ENCODE results near the gene NEK6. TPM values are rescaled to one million over a fixed set of nuclear protein-coding genes. Genes with fewer than 3 reads are reported as not detected.

The NEK6 gene
- total and polyA plus RNA-seq, 2 donors: 28.1 to 38.3 TPM

DNA sequence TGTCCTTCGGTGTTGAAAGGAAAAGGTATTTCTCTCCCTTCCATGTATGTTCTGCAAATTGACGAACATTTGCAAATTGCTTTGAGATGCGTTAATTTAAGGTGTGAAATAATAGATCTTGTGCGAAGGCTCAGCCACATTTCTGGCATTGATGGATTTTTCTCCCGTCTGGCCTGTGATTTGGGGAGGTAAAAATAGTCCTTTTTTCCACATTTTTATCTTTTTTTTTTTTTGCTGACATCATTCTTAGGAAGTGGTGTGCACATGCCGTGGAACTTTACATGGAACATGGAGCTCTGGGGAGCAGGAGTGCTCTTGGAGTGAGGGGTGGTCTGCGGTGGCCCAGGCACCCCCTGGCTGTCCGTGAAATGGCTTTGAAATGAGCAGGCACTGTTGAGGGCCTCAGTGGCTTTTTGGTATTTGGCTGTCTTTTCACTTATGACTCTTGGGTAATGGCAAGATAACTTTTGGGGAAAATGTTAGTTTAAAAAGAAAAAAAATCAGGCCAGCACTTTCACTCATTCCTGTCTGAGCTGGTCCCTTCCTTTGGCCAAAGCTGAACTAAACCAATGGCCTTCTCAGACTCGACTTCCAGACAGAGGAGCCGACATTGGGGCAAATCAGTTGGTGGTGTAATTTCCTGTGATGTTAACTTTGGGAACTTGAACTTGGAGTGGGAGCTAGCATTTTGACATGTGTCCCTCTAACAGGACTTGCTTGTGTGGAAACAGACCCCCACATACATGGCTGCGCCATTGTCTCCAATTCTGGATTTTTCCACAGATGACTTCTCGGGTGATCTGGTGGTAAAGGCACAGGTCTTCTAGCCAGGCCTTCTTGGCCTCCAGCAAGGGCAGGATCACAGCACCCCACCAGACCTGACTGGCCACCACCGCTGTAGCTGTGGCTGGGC is 4.2 kb downstream of the NEK6 start:
- Histone ChIP-seq H3K36me3 (ENCODE audit: insufficient read depth) (no peaks in the 10 kb centered on the region), H3K4me3 (ENCODE audit: low read depth, low read length) (no peak overlapping the region), H3K27ac (ENCODE audit: low read depth) (peak overlapping the region; percentile 46), H3K4me1 (ENCODE audit: insufficient read depth) (peaks cover 2% of the 10 kb centered on the region)
- 73% methylated on average over 13 of the region's 13 CpGs for WGBS
- DNase-seq (ENCODE audit: extremely low spot score): no peak

DNA sequence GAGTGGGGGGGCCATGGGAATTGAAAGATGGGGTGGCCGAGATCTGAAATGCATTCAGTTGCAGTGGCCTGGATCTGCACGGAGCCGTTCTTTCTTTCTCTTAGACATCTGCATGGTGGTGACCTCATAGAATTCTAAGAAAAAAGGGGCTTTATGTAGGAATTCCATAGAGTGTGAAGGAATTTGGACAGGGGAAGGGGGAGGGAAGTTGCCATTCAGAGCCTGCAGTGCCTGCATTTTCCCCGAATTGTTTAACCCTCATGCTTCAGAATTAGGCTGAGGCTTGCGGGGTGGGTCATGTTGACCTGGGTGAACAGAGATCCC is 4.9 kb downstream of the NEK6 start:
- Histone ChIP-seq H3K36me3 (ENCODE audit: insufficient read depth) (no peaks in the 10 kb centered on the region), H3K27ac (ENCODE audit: low read depth) (peak overlapping the region; percentile 3), H3K4me3 (ENCODE audit: low read depth, low read length) (no peak overlapping the region), H3K4me1 (ENCODE audit: insufficient read depth) (peaks cover 2% of the 10 kb centered on the region)
- 64% methylated on average over 5 of the region's 5 CpGs for WGBS
- no peak for DNase-seq (ENCODE audit: extremely low spot score)

DNA sequence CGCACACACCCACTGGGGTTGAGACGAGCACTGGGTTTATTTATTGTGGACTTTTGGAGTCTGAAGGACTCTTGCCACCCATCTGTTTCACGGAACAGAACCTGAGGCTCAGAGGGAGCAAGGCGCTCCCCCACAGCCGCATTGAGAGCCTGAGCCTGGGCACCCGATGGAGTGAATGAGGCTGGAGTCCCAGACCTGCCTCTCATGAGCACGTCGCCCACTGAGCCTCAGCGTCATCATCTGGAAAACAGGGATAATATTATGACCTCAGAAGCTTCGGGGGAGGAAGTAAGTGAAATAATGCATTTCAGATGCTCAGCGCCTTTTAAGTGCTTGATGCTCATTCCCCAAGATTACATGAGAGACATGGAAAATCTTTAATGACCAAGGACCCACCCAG is 5.5 kb downstream of the NEK6 start:
- Histone ChIP-seq H3K27ac (ENCODE audit: low read depth) (no peak overlapping the region), H3K4me1 (ENCODE audit: insufficient read depth) (peaks cover 2% of the 10 kb centered on the region), H3K36me3 (ENCODE audit: insufficient read depth) (no peaks in the 10 kb centered on the region), H3K4me3 (ENCODE audit: low read depth, low read length) (no peak overlapping the region)
- 80% methylated on average over 11 of the region's 11 CpGs for WGBS
- no peak for DNase-seq (ENCODE audit: extremely low spot score)

DNA sequence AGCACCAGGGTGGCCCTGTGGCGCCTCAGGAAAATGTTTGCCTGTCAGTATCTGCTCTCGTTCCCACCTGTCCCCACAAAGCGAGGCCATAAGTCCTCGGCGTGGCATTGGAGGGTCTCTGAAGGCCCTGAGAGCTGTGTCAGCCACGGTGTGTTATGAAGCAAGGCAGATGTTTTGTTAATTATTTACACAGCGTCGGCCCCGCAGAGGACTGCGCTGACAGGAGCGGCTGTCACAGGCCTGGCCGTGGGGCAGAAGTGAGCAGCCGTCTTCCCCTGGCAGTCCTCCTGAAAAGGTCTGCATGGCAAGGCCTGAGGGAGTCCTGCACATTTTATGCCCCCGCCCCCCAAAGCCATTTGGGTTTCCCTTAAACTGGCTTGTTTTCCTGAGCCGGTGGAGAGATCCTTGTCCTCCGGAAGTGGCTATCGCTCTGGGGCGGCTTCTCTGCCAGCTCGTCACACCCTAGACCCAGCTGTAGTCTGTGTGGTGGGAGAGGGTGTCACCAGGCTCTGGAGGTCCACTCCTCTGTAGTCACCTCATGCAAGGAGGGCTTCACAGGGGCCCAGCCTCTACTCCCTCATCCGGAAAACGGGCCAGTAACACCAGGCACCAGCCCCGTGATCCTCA is 6.2 kb downstream of the NEK6 start:
- Histone ChIP-seq H3K4me3 (ENCODE audit: low read depth, low read length) (no peak overlapping the region), H3K4me1 (ENCODE audit: insufficient read depth) (peaks cover 2% of the 10 kb centered on the region), H3K27ac (ENCODE audit: low read depth) (peak overlapping the region; percentile 65), H3K36me3 (ENCODE audit: insufficient read depth) (no peaks in the 10 kb centered on the region)
- WGBS: 58% methylated on average over 22 of the region's 22 CpGs
- no peak for DNase-seq (ENCODE audit: extremely low spot score)

DNA sequence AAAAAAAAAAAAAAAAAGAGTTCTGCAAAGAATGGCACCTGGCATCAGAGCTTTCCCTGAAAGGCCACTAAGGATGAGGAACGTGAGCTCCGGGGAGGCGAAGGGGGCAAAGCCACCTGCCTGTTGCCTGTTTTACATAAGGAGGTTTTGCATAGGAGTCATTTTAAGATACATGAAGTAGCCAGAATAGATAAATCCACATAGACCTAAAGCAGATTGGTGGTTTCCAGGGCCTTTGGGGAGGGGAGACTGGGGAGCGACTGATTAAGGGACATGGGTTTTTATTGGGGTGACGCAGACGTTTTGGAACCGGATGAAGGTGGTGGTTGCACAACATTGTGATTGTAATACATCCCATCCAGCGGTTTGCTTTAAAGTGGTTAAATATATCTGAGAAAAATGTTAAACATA is 7.1 kb downstream of the NEK6 start:
- WGBS: 67% methylated on average over 8 of the region's 8 CpGs
- Histone ChIP-seq H3K4me1 (ENCODE audit: insufficient read depth) (peaks cover 2% of the 10 kb centered on the region), H3K27ac (ENCODE audit: low read depth) (no peak overlapping the region), H3K4me3 (ENCODE audit: low read depth, low read length) (no peak overlapping the region), H3K36me3 (ENCODE audit: insufficient read depth) (no peaks in the 10 kb centered on the region)
- DNase-seq (ENCODE audit: extremely low spot score): no peak

DNA sequence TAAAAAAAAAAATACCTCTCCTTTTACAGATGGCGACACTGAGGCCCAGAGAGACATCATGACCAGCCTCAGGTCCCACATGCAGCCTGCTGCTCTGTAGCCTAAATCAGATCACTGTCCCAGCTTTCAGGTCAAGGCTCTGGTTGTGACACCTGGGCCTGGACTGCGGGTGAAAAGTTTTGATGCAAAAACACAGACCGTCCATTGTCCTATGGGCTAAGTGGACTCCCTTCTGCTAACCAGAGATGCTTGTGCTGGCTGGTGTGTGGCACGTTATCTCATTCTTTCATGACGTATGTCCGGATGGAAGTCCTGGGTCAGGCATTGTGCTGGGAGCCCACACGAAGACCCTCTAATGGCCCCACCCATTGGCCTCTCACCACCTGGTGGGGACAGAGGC is 7.8 kb downstream of the NEK6 start:
- H3K4me1 ChIP-seq (ENCODE audit: insufficient read depth): peaks cover 2% of the 10 kb centered on the region
- DNase-seq (ENCODE audit: extremely low spot score): no peak
- no peaks in the 10 kb centered on the region for H3K36me3 ChIP-seq (ENCODE audit: insufficient read depth)
- no peak overlapping the region for H3K4me3 ChIP-seq (ENCODE audit: low read depth, low read length)
- WGBS: 88% methylated on average over 7 of the region's 7 CpGs
- H3K27ac ChIP-seq (ENCODE audit: low read depth): peak overlapping the region; percentile 51

DNA sequence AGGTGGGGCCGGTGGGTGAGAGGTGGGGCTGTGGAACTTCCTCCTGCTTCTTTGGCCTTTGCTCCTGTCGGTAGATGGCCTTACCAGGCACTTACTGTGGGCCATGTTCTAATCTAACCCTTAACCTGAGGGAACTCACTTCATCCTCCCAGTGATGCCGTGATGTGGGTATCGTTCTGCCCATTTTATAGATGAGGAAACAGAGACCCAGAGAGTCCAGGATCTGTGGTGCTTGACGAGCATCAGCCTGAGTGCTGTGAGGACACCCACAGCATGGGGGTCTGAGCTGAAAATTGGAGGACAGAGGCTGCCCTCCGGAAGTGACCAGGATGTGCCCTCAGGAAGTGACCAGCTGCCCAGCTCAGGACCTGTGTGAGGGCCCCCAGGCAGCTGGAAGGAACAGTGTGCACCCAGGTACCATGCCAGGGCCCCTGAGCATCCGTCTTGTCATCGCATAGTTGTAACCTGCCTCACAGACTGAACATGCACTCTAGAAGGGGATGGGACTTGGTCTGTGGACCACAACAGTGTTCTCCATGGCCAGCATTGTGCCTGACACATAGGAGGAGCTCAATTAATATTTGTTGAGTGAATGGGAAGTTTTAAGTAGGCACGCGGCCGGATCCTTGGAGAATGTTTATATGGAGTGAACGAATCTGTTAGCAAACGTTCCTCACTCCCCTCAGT is 8.5 kb downstream of the NEK6 start:
- WGBS: 65% methylated on average over 13 of the region's 13 CpGs
- H3K4me3 ChIP-seq (ENCODE audit: low read depth, low read length): no peak overlapping the region
- no peak for DNase-seq (ENCODE audit: extremely low spot score)
- no peaks in the 10 kb centered on the region for H3K4me1 ChIP-seq (ENCODE audit: insufficient read depth)
- peak overlapping the region; percentile 51 for H3K27ac ChIP-seq (ENCODE audit: low read depth)
- no peaks in the 10 kb centered on the region for H3K36me3 ChIP-seq (ENCODE audit: insufficient read depth)

DNA sequence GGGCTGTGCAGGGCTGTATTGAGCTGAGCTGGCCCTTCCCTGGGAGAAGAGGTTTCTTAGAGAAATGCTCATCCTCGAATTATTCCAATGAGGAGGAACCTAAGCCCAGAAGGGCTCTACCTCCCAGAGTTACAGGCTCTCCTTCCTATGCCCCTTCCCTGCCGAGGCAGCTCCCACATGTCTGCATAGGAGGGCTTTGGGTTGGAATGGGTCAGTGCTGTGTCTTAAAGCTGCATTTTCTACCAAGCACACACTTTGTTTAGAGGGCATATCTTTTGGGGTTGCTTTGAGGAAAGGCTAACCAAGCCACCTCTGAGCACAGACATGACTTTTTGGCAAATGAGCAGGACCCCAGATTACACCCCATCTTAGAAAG is 9.1 kb downstream of the NEK6 start:
- WGBS: 42% methylated on average over 2 of the region's 2 CpGs
- no peaks in the 10 kb centered on the region for H3K36me3 ChIP-seq (ENCODE audit: insufficient read depth)
- H3K4me1 ChIP-seq (ENCODE audit: insufficient read depth): no peaks in the 10 kb centered on the region
- no peak overlapping the region for H3K4me3 ChIP-seq (ENCODE audit: low read depth, low read length)
- no peak for DNase-seq (ENCODE audit: extremely low spot score)
- peak overlapping the region; percentile 34 for H3K27ac ChIP-seq (ENCODE audit: low read depth)

DNA sequence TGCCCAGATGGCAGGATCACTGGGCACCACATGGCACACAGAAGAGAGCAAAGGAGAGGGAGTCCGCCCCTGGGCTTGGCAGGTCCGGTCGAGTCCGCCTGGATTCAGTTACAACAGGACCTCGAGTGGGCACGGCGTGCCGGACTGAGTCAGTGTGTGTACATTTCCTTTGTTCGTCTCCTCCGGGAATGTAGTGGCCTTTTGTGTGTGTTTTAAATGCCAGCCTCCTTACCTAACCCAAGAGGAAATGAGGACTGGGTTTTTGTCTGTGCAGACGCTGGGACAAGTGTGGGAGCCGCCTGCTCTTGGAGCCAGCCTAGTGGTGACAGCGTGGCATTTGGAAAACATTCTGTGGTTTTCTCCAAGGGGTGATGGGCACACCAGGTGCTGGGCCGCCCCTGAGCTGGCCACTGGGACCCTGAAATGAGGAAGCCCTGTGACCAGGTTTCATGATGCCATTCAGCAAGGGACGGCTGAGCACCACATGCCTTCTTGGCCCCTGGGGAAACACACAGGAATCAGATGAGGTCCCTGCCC is 9.6 kb downstream of the NEK6 start:
- 59% methylated on average over 15 of the region's 15 CpGs for WGBS
- Histone ChIP-seq H3K4me3 (ENCODE audit: low read depth, low read length) (no peak overlapping the region), H3K27ac (ENCODE audit: low read depth) (peak overlapping the region; percentile 34), H3K4me1 (ENCODE audit: insufficient read depth) (no peaks in the 10 kb centered on the region), H3K36me3 (ENCODE audit: insufficient read depth) (no peaks in the 10 kb centered on the region)
- no peak for DNase-seq (ENCODE audit: extremely low spot score)

DNA sequence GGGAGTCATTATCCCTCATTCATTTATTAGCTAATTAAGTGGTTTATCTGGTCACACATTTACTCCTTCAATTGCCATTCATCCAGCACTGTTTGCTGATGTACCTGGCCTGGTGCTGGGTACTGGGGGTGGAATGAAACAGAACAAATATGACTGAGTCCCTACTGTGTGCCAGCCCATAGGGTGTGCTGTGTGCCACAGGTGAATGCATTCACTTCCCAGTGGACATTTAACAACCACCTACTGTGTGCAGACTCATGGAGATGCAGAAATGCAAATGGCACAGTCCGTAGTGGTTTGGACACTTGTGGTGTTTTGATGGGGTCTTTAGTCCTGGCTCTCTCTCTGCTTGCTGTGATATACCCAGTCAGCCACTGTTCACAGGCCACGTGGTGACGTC is 10.5 kb downstream of the NEK6 start:
- no peak for DNase-seq (ENCODE audit: extremely low spot score)
- Histone ChIP-seq H3K4me3 (ENCODE audit: low read depth, low read length) (no peak overlapping the region), H3K36me3 (ENCODE audit: insufficient read depth) (no peaks in the 10 kb centered on the region), H3K4me1 (ENCODE audit: insufficient read depth) (no peaks in the 10 kb centered on the region), H3K27ac (ENCODE audit: low read depth) (no peak overlapping the region)
- WGBS: 79% methylated on average over 3 of the region's 3 CpGs

DNA sequence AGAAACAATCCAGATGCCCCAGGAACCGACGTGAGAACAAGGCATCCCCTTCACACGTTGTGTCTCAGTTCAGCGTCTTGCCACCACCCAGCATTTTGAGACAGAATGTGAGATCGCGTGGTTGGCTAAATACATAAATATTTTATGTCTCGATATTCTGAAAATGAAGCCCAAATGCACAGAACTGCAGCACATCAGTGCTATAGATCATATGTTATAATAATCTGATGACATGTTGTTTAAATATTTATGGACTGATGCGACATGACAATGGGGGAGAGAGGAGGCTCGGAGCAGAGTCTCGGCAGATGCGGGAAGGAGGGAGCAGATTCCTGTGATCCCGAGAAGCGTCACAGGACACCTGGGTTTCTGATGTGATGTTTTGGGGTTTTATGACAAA is 10.9 kb downstream of the NEK6 start:
- WGBS: 67% methylated on average over 13 of the region's 13 CpGs
- DNase-seq (ENCODE audit: extremely low spot score): no peak
- Histone ChIP-seq H3K4me1 (ENCODE audit: insufficient read depth) (no peaks in the 10 kb centered on the region), H3K4me3 (ENCODE audit: low read depth, low read length) (no peak overlapping the region), H3K27ac (ENCODE audit: low read depth) (no peak overlapping the region), H3K36me3 (ENCODE audit: insufficient read depth) (no peaks in the 10 kb centered on the region)

DNA sequence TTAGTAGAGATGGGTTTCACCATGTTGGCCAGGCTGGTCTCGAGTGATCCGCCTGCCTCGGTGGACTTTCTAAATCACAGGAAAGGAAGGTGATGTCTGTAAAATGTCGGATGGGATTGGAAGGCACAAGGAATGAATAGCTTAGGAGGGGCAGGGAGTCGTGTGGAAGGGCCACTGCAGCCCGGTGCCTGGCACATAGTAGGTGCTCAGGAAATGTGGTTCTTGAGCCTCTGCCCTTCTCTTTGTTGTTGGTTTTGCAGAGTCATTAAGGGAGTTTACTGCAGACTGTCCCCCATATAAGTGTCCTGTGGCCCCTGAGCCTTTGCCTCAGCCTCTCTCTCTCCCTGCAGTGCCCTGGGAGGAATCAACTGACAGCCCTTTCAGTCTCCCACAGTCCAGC is 11.8 kb downstream of the NEK6 start:
- Histone ChIP-seq H3K27ac (ENCODE audit: low read depth) (no peak overlapping the region), H3K4me1 (ENCODE audit: insufficient read depth) (no peaks in the 10 kb centered on the region)
- WGBS: 92% methylated on average over 6 of the region's 6 CpGs

DNA sequence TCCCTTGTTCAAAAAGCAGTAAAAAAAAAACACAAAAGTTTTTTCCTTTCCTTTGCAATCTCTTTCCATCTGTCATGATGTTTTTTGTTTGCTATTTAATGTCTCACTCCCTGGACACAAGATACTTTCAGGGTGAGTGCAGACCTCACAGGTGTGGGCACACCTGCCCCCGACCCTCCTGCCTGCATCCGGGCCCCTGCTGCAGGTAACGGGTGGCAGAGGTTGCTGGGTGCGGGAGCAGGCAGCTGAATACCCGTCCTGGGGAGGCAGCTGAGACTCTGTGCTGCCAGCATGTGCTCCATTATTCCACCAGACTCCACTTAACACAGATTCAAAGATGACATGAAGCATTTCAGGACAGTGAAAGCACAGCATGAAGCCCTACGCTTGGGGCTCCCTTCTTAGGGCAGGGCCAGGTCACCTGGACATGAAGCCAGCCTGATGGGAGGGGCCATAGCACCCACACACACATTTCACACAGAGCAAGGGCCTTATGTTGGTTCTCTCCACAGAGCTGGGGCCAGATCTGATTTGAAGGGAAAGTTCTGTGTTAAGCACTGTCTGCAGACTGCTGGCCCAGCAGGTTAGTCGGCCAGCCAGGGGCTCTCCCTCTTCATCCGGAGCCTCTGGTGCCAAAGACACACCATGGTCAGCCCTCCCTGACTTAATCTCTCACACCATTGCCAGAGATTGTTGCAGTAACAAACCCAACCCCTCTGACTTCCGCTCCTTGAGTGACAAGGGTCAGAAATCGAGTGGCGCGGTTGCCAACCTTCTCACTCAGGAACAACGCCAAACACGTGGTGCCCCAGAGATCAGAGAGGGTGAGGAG is 13.0 kb downstream of the NEK6 start:
- DNase-seq (ENCODE audit: extremely low spot score): no peak
- no peaks in the 10 kb centered on the region for H3K4me1 ChIP-seq (ENCODE audit: insufficient read depth)
- H3K36me3 ChIP-seq (ENCODE audit: insufficient read depth): no peaks in the 10 kb centered on the region
- H3K4me3 ChIP-seq (ENCODE audit: low read depth, low read length): no peak overlapping the region
- H3K27ac ChIP-seq (ENCODE audit: low read depth): no peak overlapping the region
- 52% methylated on average over 14 of the region's 14 CpGs for WGBS

More for the DNA sequence above, 11.8 kb downstream of the NEK6 start:
- no peak overlapping the region for H3K4me3 ChIP-seq (ENCODE audit: low read depth, low read length)
- no peaks in the 10 kb centered on the region for H3K36me3 ChIP-seq (ENCODE audit: insufficient read depth)
- no peak for DNase-seq (ENCODE audit: extremely low spot score)

Measured in urinary bladder (tissue), 4 donors.